Heart left ventricle (tissue), 13 donors: ENCODE results near the gene COL7A1.

Experiments
- POLR2A ChIP-seq, 2 donors: fragments of 450-650 bp; IDR thresholded peaks; one replicate each; pipeline ENCODE4 v1.6.1; 2017; ENCODE audit warnings: antibody characterized with exemption in 2 of 2, mild to moderate bottlenecking in 2 of 2, moderate library complexity in 2 of 2
- TF ChIP-seq, protein P1 (sequence below), 12 donors: fragments of 200-600 bp; sonication (generic) in 4 of 12; IDR thresholded peaks; one replicate each; pipeline versions ENCODE4 v1.5.0 to v1.8.0; 2018 to 2022; ENCODE audit warnings: antibody characterized with exemption in 12 of 12, mild to moderate bottlenecking in 5 of 12
- donor health status: ischemic (EF 13 %, LVEDD 7.1; RV severe dilation, severe dysfunction).
- donor health status: DM: no; HTN: yes; CAD: no.
- donor health status: DM: no; HTN: no; CAD: no.
- donor health status: ischemic (EF 25% LVEDD 6.9; RV normal size, moderate dysfunction).
- donor health status: ischemic (EF 25% LVEDD 5.7; RV mildly dilated, moderate dysfunction).
- donor health status: ischemic (EF 35%, LVEDD 5.7; RV mildly dilated, moderate dysfunction).
- donor health status: nonischemic (EF 11% LVEDD 7.7; RV severe dilation, severe dysfunction).
- donor health status: DM: yes; HTN: yes; CAD: no.
- donor health status: PGD.
- donor health status: ischemic (EF 29% LVEDD 5.4; RV normal size, mild dysfunction).
- donor health status: nonischemic (EF 23%, LVEDD 6.1; RV moderate dilation, normal function).

DNA sequence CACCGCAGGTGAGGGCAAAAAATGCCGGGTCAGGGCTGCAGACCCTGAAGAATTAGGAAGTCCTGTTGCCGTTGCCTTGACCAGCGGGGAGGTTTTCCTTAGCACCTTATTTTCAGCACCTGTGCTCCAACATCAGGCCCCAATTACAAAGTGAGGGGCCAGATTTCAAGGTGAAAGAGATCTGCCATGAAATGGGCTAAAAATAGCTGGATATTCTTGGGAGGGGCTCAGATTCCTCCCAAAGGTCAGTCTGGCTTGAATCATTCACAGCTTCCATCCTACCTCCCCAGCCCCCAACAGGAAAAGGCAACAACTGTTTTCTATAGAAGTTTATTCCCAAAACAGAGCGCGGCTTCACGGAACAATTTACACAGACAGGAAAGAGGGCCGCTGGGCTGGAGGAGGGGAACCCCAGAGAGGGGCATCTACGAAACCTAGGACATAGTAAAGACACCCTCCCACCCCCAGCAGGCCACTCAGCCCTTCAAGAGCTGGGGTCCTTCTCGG, 41.1 kb upstream of the COL7A1 start:
- TF ChIP-seq, protein P1, sequence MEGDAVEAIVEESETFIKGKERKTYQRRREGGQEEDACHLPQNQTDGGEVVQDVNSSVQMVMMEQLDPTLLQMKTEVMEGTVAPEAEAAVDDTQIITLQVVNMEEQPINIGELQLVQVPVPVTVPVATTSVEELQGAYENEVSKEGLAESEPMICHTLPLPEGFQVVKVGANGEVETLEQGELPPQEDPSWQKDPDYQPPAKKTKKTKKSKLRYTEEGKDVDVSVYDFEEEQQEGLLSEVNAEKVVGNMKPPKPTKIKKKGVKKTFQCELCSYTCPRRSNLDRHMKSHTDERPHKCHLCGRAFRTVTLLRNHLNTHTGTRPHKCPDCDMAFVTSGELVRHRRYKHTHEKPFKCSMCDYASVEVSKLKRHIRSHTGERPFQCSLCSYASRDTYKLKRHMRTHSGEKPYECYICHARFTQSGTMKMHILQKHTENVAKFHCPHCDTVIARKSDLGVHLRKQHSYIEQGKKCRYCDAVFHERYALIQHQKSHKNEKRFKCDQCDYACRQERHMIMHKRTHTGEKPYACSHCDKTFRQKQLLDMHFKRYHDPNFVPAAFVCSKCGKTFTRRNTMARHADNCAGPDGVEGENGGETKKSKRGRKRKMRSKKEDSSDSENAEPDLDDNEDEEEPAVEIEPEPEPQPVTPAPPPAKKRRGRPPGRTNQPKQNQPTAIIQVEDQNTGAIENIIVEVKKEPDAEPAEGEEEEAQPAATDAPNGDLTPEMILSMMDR (IDR thresholded peaks at IDR 0.05), result no peak
- TF ChIP-seq POLR2A (IDR thresholded peaks at IDR 0.05), result no peak
